C1 segment of cervical spinal cord (tissue), 14 donors: Measurements from ENCODE around the gene RNF114.
"Not testable (repeated sequence)": the region's sequence is repeated elsewhere in the genome, so short reads cannot be mapped to it uniquely, and the experiment has no call there.

Experiments
- DNase-seq, 14 donors: peaks; one replicate each; lab custom pipeline; 2025; lab: John Stamatoyannopoulos, UW

RNF114 gene

DNA sequence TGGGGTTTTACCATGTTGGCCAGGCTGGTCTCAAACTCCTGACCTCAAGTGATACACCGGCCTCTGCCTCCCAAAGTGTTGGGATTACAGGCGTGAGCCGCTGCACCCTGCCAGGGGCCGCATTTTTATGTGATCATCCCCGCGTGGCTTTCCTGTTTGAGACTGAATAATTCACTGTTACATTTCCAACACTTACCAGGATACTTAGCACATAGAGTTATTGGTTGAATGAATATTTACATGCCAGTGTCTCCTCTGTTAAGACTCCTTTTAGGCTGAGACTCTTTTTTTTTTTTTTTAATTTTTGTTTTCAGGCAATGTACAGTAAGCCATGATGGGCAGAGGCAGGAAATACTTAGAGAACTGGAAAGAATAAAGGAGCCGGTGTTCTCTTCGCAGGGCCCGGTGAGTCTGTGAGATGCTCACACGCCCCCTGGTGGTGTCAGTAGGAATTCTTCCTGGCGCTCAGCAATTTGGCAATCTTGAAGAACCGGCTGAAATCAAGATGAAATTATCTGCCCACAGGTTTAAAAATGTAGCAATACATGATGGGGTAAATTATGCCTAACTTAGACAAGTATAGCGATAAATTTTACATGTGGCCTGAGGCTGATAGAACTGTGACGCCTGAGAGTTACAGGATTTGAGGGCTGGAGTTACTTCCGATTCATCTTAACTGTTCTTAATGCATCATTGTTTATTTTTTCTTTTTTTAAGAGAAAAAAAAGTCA is 7.6 kb upstream of the RNF114 start:
- peak in 12 of 14 donors; percentile 25 to 81 (median 59) for DNase-seq

DNA sequence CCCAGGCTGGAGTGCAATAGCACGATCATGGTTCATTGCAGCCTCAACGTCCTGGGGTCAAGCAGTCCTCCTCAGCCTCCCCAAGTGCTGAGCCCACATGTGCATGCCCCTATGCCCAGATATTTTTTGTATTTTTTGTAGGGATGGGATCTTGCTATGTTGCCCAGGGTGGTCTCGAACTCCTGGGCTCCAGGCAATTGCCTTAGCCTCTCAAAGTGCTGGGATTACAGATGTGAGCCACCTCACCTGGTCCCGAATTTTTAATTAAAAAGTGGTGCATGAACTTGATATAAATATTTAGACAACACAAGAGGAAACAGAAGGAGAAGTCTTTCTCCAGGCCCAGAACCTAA is 7.1 kb upstream of the RNF114 start:
- no peak for DNase-seq

DNA sequence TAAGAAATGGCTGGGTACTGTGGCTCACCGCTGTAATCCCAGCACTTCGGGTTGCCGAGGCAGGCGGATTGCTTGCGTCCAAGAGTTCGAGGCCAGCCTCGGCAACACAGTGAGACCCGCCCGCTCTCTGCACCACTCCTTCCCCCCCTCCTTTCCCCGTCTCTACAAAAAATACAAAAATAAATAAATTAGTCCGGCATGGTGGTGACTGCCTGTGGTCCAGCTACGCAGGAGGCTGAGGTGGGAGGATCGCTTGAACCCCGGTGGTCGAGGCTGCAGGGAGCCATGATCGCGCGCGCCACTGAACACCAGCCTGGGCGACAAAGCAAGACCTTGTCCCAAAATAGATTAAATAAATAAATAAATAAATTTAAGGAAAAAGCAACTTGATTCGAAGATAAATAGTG is 448 bp upstream of the RNF114 start:
- DNase-seq: no peak

DNA sequence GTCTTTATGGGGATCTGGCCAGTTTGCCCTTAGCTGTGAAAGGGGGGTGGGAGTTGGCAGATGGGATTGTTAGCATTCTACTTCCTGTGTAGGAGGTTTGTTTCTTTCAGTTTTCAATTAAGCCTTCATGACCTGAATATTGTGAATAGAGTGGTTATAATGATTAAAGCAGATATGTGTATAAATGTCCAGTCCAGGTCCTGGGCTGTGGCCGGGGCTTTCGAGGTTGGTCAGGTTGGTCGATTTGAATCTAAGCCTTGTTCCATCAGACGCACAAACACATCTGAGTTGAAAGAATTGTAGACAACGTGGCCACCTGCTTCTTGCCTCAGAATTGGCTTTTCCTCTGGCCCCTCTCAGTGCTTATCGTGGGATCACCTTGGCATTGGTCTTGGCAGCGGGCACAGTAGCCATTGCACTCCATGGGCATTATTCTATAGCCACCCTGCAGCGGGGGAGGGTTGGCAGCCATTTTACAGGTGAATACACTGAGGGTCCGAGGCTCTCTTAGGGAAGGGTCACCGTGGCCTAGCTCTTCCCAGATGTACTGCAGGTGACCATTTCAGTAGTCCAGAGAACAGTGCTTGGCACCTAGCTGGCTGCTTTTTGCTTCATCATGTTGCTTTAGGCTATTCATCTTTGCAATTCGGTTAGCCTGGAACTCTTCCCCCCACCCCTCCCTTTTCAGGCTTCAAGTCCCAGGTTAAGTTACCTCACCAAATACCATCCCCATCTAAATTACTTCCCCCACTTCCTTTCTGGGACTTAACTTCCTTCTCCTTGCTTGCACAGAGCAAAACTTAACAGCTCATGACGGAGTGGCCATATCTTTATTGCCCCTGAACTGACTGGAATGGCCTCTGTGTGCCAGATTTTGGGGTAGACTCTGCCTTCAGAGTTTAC is 1.1 kb downstream of the RNF114 start:
- DNase-seq: peak in 3 of 14 donors; percentile 14 to 31 (median 28)

DNA sequence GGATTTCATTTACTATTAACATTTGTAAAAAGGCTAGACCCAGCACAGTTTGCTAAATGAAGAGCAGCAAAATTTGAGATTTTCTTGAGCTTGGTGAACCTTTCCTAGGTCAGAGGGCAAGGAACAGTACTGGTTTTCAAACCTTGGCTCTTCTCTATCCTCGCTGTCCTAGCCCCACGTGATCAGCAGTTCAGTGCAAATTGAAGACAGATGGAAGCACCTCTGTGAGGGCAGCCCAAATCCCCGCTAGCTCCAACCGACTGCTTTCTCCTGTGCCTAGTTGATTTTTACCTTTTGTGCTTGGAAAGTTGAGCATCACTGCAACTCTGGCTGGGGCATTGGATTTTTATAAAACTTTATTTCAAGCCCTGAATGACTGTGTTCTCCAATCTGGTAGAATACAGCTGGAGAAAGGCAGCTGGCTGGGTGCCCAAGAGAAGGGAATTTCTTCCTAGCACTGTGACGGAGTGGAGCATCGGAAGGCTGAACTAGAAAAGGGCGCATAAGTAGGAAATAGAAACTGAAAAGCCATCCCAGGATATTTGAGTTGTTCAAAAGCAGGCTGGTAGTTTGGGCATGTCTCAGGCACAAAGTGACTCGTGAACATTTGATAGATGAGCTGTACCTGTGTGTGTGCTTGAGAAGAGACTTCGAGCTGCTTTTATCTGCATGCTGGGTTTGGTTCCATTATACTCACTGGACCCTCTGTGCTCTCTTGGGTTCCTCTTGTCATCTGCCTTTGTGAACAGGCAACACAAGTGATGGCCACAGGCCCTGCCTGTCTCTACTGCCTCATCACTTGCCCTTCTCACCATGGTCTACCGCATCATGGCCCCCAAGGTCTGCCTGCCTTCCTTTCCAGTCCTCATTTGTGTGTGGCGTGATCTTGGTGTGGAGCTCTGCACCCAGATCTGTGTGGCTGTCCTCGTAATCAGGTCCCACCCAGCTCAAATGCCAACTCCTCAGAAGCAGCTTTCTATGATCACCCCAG is 2.3 kb downstream of the RNF114 start:
- DNase-seq: peak in 3 of 14 donors; percentile 7 to 54 (median 14)

DNA sequence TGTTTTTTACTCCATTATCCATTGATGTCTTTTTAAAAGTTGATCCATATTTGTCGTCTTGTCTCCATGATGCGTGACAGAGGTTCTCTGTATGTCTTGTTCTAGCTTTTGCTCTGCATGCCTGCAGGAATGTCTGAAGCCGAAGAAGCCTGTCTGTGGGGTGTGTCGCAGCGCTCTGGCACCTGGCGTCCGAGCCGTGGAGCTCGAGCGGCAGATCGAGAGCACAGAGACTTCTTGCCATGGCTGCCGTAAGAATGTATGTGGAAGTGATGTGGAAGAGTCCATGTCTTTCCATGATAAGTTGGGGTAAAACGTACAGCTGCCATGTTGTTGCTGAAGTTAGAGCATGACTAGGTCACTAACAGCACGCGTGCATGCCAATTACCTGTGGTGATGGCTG is 5.3 kb downstream of the RNF114 start:
- no peak for DNase-seq

DNA sequence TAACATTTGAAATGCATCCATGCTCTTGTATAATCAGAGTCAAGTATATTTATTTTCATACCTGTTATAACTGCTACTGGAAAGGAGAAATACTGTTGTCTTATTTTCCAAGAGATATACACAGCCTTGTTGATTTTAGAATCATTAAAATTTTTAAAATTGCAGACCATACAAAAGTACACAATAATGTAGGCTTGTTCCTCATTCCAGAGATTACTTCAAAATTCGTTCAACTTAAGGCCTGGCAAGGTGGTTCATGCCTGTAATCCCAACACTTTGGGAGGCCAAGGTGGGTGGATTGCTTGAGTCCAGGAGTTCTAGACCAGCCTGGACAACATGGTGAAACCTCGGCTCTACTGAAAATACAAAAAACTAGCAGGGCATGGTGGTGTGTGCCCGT is 6.1 kb downstream of the RNF114 start:
- DNase-seq: no peak

DNA sequence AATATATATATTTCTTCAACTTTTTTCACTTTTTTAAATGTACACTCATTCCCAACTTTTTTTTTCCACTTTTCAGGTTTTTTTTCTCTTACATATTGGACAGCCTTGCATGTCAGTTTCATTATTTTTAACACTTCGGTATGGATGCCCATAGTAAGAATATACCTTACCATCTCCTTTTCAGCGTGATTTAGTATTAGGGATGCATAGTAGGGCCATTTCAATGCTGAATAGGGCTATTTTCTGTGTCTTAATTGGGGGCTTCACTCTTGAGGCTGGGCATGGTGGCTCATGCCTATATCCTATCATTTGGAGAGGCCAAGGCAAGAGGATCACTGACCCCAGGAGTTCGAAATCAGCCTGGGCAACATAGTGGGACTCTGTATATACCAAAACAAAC is 6.7 kb downstream of the RNF114 start:
- no peak for DNase-seq

DNA sequence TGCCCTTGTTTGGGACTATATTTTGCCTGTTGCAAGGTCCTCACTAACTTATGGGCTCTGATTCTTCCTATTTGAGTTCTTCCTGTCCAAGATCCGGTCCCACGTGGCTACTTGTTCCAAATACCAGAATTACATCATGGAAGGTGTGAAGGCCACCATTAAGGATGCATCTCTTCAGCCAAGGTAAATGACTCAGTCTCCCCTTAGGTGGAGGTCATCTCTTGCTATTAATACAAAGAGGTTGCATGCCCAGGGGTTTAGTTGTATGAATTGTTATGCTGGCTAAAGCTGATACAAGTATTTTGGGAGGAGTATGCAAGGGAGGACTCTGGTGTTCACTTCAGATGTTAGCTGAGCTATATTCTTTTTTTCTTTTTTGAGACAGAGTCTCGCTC is 9.1 kb downstream of the RNF114 start:
- no peak for DNase-seq

DNA sequence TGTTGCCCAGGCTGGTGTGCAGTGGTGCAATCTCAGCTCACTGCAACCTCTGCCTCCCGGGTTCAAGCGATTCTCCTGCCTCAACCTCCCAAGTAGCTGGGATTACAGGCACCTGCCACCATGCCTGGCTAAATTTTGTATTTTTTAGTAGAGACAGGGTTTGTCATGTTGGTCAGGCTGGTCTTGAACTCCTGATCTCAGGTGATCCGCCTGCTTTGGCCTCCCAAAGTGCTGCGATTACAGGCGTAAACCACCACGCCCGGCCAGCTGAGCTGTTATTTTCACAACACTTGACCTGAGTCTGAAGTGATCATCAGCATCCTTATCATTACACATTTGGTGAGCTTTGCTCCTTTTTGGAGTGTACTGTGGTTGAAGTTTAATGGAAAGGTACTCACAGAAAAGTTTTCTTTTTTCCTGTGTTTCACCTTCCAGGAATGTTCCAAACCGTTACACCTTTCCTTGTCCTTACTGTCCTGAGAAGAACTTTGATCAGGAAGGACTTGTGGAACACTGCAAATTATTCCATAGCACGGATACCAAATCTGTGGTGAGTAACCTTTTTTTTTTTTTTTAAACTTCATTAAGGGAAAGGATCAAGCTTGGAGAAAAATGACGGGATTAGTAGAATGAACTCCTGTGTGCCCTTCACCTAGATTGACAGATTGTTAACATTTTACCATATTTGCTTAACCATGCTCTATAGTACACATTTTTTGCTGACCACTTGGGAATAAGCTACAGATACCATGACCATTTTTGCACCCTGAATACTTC is 9.7 kb downstream of the RNF114 start:
- no peak for DNase-seq

DNA sequence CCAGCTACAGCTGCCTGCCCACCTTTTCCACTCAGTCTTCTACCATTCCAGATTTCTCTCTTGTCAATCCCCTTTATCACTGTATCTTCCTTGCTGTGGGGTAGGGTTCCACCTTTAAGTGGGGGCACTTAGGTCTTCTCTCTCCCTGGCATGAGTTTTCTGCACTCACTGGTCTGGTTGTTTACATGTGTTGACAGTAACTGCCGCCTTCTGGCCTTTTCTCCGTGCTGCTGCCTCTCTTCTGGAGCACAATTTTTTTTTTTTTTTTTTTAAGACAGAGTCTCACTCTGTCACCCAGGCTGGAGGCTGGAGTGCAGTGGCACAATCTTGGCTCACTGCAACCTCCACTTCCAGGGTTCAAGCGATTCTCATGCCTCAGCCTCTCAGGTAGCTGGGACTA is 12.0 kb downstream of the RNF114 start:
- no peak for DNase-seq

DNA sequence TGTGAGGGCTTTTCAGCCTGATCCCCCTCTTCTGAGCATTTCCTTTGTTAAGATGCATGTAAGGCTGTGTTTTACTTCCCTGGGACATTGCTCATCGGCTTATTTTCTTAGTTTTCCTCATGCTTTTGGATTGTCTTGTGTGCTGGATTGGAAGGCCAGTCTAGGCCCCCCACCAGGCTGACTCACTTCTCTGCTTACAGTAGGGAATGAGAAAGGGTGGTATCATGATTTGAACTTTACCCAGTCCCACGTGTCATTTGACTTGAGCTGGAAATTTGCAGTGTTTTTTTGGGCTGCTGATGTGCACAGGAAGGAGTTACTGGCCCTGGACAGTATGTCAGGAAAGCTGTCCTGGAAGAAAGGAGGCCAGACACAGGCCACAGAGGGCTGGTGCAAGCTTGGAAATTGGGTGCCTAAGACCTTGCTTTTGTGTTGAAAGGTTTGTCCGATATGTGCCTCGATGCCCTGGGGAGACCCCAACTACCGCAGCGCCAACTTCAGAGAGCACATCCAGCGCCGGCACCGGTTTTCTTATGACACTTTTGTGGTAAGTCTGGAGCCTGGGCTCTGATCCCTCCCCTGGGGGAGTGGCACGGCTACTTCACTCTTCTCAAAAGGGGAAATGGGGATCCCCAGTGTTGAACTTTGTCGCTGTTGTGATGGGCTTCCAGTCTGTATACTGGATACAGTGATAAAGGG is 12.8 kb downstream of the RNF114 start:
- DNase-seq: no peak

DNA sequence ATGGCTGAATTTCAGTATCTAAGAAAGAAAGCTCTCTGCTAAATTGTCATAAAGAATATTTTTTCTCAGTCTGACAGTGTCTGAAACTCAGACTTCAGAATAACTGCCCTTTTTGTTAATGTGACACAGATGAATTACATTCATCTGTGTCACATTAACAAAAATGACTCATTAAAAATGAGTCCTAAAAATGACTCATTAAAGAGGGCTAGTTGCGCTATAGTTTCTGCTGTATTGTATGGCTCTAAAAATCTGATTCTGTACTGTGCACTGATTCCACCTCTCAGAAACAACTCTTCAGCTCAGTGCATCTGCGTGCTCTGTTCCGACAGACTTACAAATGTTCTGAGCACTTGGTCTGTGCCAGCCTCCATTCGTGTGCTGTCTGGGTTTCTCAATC is 15.0 kb downstream of the RNF114 start:
- DNase-seq: no peak

DNA sequence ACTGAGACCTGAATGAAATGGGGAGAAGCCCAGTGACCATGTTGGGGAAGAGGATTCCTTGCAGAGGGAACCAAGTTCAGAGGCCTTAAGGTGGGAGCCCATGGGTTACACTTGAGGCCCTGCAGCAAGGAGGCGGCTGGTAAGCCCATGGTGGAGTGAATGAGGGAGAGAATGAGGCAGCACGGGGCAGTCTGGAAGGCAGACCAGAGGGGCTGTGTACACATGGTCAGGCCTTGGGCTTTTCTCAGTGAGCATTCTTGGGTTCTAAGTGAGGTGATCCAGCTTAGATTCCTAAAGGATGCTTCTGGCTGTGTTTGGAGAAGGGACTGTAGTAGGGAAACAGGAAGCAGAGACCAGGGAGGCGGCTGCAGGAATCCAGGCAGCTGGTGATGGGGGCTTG is 19.0 kb downstream of the RNF114 start:
- no peak for DNase-seq

DNA sequence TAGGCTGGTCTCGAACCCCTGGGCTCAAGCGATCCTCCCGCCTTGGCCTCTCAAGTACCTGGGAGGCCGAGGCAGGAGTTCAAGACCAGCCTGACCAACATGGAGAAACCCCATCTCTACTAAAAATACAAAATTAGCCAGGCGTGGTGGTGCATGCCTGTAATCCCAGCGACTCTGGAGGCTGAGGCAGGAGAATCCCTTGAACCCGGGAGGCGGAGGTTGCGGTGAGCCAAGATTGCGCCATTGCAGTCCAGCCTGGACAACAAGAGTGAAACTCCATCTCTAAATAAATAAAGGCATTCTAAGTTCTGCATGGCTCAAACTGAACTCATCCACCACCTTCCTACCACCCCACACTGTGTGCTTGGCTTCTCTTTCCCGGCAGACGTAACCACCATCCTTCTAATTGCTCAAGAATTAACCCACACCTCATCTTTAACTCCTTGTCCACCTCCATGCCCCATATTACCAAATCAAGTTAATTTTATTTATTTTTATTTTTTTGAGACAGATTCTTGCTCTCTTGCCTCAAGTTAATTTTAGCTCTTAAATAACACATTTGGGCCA is 19.7 kb downstream of the RNF114 start:
- DNase-seq: not testable (repeated sequence)

DNA sequence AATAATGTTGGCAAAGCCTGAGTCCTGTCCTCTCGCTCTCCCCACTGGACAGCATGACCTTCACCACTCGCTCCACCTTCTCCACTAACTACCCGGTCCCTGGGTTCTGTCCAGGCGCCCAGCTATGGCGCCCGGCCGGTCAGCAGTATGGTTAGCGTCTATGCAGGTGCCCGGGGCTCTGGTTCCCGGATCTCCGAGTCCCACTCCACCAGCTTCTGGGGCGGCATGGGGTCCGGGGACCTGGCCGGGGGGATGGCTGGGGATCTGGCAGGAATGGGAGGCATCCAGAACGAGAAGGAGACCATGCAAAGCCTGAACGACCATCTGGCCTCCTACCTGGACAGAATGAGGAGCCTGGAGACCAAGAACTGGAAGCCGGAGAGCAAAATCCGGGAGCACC is 20.5 kb downstream of the RNF114 start:
- DNase-seq: no peak

DNA sequence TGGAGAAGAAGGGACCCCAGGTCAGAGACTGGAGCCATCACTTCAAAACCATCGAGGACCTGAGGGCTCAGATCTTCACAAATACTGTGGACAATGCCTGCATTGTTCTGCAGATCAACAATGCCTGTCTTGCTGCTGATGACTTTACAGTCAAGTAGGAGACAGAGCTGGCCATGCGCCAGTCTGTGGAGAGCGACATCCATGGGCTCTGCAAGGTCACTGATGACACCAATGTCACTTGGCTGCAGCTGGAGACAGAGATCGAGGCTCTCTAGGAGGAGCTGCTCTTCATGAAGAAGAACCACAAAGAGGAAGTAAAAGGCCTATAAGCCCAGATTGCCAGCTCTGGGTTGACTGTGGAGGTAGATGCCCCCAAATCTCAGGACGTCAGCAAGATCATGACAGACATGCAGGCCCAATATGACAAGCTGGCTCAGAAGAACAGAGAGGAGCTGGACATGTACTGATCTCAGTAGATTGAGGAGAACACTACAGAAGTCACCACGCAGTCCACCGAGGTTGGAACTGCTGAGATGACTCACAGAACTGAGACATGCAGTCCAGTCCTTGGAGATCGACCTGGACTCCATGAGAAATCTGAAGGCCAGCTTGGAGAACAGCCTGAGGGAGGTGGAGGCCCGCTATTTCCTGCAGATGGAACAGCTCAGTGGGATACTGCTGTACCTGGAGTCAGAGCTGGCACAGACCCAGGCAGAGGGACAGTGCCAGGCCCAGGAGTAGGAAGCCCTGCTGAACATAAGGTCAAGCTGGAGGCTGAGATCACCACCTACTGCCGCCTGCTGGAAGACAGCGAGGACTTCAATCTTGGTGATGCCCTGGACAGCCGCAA is 21.1 kb downstream of the RNF114 start:
- peak in 10 of 14 donors; percentile 11 to 82 (median 42) for DNase-seq

DNA sequence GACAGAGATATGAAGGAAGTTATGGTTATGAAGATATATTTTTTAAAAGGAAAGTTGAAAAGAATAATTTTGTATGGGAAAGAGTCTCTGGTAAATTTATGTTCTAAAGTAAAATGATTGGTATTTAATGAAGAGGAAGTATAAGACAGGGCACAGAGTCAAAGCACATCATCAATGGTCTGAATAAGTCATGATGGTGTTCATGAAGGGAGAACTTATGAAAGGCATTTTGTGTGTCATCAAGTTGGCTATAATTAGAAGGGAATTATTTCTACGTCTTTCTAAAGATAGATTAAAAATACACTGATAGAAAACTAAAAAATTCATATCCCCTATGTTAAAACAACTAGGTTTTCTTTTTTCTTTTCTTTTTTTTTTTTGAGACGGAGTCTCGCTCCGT is 25.2 kb downstream of the RNF114 start:
- DNase-seq: no peak
